Glomerular visceral epithelial cell (primary cell): ENCODE data around the gene HEATR9.
A peak's percentile ranks its signal among the peaks of the same experiment; 100 is the strongest.
"Not testable (repeated sequence)": the region's sequence is repeated elsewhere in the genome, so short reads cannot be mapped to it uniquely, and the experiment has no call there.

Source experiments
- DNase-seq: peaks from one replicate; pipeline ENCODE4 v3.0.0-alpha.2; 2016; ENCODE audit errors: extremely low spot score

HEATR9 gene, protein sequence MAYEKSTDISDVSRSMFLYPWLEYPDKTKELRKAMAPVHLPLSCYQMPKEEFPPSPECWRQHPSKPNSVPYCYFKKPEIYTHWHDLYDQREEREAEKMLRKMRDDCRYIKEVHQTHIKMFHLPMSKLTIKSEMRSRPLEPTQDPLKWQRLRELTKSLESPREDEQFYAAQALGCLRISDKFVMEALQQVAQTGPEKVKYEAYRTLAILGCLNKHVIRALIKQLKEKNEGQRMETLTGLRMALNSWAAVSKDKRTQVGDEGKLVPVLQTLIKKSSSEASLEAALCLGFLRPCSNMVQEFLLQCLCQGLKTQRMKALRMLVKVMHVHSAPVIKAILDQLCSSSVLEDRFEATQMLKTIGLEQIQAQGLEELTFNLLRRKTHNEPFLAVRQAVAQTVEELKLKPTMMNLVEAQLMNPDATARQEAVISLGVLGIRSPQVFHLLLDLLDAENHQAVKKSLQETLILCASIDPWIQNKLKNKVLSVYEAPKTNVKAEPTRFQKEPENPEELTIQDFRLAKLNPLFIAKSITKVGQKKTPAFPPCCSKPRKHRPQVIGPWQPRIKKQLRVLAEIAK

GRCh38 chr17:35868737-35869136 is at the start of gene HEATR9:
Gene HEATR9 (minus strand): TSS chr17:35868891. CDS start chr17:35868742, 149 bp downstream.
- no peak for DNase-seq

- DNase-seq = no peak
These were observed 49.0 kb upstream of the HEATR9 start for GRCh38 chr17:35917519-35918213.

GRCh38 chr17:35915153-35915964 is 46.7 kb upstream of the HEATR9 start:
- peak; percentile 42 for DNase-seq

- DNase-seq = no peak
These were observed 45.7 kb upstream of the HEATR9 start for GRCh38 chr17:35914354-35914753.

GRCh38 chr17:35913609-35914008 is 44.9 kb upstream of the HEATR9 start:
- DNase-seq = no peak

DNA sequence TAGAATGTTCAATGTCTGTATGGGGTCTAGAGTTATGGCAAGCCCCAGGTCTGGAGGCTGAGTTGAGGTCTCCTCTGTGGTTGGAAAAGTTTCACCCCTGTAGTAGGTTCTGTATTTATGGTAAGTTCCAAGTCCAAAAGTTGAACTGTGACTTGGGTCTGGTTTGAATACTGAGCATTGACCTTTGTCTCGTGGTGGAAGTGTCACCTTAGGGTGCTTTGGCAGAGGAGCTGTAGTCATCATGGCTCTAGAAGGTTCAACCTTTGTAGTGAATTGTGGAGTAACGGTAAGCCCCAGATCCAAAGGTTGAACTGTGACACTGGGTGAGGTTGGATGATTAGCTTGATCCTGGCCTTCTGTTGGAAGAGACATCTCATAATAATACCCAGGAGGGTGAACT is 44.3 kb upstream of the HEATR9 start:
- DNase-seq = no peak

DNA sequence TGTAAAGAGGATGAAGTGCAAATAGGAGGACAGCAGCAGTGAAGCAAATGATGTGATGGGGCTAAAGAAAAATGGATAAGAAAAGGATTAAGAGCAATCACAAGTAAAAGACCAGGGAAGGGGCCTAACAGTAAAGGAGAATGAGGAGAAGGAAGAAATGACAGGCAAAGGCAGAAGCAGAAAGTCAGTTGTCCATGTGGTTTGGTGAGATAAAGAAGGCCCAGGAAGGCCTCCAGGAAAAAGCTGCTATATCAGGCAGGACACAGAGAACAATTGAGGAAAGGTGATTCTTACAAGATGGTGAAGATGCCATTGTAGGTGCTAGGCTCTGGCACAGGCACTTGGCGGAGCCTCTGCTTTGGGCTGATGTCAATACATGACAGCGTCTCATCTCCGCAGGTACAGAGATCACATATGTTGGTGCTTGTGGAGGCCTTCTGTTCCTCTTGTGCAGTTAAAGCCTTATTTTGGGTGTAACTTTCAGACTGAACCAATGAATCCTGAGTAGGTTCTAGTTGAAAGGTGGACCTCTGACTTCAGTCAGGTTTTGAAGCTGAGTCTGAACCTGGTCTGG is 43.7 kb upstream of the HEATR9 start:
- no peak for DNase-seq

DNA sequence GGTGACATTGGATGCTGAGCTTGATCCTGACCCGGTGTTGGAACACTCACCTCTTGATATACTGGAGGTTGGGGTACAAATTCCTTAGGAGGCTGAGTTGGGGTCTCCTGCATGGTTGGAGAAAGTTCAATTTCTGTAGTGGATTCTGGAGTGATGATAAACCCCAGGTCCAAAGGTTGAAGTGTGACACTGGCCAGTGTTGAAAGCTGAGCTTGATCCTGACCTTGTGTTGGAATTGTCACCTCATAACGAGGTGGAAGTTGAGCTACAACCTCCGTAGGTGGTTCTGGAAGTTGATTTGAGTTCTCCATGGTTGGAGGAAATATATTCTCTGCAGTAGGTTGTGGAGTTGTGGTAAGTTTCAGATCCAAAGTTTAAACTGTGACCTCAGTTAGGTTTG is 40.7 kb upstream of the HEATR9 start:
- no peak for DNase-seq

DNA sequence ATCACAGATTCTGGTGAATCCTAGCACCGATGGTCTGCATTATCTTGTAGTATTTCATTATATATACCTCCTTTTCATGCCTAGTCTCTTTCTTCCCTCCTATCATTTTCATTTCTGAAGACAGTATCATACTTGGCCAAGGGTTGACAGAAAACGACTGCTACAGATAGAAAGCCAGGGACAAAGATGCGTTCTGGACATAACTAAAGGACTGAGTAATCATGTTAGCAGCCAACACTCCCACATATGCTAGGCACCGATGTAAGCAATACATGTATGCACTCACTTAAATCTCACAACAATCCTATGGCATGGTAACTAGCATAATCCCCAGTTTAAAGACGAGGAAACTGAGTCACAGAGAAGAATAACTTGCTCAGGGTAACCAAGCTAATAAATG is 39.0 kb upstream of the HEATR9 start:
- no peak for DNase-seq

DNA sequence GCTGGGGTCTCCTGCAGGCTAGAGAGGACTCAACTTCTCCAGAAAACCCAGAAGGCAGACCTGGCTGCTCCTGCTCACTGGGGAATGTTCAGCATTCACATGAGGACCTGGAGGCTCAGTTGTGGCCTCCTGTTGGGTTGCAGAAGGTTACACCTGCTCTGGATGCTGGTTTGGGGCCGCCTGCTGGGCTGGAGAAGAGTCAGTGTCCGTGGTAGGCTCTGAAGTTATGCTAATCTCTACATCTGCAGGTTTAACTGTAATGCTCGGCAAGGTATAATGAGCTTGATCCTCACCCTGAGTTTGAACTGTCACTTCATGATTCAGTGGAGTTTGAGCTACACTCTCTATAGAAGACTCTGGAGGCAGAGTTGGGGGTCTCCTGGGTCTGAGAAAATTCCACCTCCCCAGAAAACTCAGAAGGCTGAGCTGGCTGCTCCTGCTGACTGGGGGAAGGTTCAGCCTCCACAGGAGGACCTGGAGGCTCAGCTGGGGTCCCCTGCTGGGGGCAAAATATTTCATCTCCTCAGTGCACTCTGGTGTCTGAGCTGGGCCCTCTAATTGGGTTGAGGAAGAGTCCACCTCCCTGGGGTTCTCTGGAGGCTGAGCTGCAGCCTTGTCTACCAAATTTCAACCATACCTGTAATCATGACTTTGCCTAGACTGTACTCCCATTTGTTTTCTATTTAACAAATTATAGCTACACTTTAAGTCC is 38.4 kb upstream of the HEATR9 start:
- DNase-seq = no peak

DNA sequence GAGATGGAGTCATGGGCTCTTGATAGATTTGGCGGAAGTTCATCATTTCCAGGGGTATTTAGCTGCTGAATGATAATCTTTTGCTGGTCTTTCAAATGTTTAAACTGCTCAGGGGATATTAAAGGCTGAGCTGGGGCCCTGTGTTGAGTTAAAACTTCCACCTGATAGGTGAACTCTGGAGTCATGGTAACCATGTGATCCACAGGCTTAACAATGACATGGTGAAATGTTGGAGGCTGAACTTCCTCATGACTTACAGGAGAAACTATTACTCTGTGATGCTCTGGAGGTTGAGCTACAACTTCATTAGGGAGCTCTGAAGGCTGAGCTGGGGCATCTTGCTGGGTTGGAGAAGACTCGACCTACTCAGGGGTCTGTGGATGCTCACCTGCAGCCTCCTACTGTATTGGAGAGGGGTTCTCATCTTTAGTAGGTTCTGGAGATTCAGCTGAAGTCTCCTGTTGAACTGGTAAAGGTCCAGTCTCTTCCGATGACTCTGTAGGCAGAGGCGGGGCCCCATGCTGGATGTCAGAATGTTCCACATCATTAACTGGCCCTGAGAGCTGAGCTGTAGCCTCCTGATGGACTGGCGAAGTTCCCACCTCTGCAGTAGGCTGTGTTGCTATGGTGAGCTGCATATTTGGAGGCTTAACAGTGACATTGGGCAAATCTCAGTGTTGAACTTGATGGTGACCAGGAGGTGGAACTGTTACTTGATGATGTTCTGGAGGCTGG is 37.7 kb upstream of the HEATR9 start:
- DNase-seq = peak; percentile 81

DNA sequence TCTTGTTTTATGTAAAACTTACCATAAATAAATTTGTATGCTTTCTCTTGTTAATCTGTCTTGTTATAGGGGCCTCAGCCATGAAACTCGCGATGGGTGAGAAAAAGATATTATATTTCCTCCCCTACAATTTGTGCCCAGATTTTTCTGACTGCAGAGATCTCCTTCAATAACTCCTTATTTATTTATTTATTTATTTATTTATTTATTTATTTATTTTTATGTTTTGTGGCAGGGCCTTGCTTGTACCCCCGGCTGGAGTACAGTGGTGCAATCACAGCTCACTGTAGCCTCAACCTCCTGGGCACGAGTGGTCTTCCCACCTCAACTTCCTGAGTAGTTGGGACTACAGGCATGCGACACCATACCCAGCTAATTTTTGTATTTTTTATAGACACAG is 34.8 kb upstream of the HEATR9 start:
- no peak for DNase-seq

DNA sequence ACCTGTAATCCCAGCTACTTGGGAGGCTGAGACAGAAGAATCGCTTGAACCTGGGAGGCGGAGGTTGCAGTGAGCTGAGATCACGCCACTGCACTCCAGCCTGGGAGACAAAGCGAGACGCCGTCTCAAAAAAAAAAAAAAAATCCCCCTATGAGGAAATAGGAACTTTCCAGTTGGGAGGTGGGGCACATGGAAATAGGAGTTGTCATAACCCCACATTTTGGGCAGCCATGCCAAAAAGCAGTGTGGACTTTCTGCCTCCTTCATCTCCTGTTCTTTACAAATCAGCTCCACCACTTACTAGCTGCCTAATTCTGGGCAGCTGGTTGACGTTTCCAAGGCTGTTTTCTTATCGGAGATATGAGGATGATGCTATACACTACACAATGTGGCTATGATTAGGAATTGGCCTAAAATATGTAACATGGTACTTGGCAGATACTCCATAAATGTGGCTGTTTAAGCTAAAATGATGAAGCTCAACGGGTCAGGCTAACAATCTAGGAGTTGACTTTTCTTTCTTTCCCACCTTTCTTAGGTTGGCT is 33.0 kb upstream of the HEATR9 start:
- no peak for DNase-seq

DNA sequence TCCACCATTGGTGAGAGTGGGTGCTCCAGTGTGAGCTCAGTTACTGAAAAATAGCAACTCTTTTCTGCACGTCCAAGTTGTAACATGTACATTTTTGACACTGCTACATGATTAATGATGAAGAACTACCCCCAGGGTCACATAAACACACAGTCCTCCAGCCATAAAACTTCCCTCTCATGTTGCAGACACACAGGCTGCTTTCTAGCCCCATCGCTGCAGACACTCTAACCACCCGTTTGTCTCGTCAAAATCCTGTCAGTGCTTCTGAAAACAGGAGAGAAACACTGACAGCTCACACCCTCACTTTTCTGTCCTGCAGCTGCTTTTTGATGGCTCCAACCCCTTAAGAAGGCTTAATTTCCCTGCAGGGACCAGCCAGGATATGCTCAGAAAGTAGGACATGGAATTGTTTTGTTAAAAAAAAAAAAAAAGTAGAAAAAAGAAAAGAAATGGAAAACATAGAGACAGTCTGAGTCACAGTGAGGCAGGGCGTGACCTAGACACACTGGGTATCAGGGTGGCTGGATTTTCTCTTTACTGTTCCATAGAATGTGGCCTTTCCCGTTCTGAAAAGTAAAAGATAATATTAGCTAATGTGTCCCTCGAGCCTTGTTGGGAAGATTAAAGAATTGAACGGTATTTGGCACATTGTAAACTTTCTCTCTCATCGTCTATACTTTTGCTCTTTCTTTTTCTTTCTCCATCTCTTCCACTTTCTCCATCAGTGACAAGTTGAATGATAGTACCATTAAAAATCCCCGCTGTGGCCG is 32.2 kb upstream of the HEATR9 start:
- DNase-seq = no peak

DNA sequence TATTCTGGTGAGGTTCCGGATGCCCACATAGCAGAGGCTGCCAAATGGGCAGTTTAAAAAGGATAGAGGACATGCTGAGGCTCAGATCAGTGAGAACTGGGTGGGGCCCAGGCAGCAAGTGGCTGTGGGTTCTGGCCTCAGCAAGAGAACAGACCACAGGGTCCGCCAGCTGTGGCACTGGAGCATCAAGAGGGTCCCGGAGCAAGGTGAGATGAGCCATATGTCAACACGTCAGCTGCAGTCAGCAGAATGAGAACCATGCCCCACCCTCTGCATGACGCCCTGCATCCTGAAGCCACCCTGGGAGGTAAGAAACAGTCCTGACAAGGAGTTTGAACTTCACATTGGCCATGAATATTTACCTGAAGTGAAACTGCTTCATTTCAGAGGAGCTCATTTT is 31.6 kb upstream of the HEATR9 start:
- no peak for DNase-seq

DNA sequence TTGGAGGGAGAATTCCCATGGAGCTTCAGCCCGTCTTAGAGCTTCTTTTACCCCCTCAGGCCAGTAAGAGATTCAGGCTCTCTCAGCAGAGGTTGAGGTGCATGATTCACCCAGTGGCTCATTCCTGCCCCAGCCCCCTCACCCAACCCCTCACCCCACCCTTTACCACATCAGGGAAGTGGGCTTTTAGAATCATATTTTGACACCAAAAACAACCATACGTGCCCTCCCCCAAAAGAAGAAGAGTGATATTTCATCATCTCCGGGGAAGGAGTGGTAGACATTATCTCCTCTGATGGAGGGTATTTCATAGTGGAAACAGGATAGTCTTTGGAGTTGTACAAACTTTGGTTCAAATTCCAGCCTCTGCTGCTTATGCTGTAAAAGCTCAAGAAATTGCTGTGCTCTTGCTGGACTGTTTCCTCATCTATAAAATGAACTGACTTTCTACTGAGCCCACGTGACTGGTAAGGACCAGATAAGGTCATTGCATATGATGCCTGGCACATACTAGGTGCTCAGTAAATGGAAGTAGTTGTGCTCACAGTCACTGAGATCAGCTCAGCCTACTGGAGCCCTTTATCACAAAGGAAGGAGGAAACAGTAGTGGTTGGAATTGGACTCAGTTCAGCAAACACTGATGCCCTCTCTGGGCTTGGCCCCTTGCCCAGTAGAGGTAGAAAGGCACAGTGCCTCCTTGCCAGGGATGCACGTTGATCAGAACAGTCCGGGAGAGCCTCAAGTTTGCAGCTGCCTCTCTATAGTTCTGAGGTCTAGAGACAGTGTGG is 29.8 kb upstream of the HEATR9 start:
- peak; percentile 82 for DNase-seq

- DNase-seq = not testable (repeated sequence)
These were observed 29.1 kb upstream of the HEATR9 start for GRCh38 chr17:35897772-35898171.
